Measurements from ENCODE around the gene SNX2. TPM values are rescaled to one million over a fixed set of nuclear protein-coding genes. Genes with fewer than 3 reads are reported as not detected.

Gene SNX2
- total RNA-seq, 4 donors from 2014 or later = 35.5 to 44.8 (median 41.6) TPM

DNA sequence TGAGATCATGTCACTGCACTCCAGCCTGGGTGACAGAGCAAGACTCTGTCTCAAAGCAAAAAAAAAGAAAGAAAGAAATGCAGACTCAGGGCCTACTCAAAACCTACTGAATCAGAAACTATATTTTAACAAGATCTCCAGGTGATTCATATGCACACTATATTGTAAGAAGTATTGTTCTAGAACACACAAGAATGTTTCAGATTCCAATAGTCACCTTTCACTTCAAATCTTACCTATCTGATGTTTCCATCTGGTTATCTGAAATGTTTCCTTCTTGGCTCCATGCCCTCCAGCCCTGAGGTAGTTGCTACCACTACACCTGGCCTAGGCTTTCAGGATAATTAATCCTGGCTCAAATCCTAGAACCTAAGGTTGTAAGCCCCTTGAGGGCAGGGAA lies 36.8 kb upstream of the SNX2 start:
- TF ChIP-seq, protein P1, sequence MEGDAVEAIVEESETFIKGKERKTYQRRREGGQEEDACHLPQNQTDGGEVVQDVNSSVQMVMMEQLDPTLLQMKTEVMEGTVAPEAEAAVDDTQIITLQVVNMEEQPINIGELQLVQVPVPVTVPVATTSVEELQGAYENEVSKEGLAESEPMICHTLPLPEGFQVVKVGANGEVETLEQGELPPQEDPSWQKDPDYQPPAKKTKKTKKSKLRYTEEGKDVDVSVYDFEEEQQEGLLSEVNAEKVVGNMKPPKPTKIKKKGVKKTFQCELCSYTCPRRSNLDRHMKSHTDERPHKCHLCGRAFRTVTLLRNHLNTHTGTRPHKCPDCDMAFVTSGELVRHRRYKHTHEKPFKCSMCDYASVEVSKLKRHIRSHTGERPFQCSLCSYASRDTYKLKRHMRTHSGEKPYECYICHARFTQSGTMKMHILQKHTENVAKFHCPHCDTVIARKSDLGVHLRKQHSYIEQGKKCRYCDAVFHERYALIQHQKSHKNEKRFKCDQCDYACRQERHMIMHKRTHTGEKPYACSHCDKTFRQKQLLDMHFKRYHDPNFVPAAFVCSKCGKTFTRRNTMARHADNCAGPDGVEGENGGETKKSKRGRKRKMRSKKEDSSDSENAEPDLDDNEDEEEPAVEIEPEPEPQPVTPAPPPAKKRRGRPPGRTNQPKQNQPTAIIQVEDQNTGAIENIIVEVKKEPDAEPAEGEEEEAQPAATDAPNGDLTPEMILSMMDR (IDR thresholded peaks at IDR 0.05) = no peak
- TF ChIP-seq POLR2A (IDR thresholded peaks at IDR 0.05) = no peak
- DNase-seq (ENCODE audit: low spot score in 2 of 2) = no peak
- intact Hi-C loops (cut with DNase I; ENCODE audit: low total_unique reads) = no loop called here
- no peak overlapping the region for H3K4me3 ChIP-seq (ENCODE audit: low read depth, poor library complexity, severe bottlenecking)

DNA sequence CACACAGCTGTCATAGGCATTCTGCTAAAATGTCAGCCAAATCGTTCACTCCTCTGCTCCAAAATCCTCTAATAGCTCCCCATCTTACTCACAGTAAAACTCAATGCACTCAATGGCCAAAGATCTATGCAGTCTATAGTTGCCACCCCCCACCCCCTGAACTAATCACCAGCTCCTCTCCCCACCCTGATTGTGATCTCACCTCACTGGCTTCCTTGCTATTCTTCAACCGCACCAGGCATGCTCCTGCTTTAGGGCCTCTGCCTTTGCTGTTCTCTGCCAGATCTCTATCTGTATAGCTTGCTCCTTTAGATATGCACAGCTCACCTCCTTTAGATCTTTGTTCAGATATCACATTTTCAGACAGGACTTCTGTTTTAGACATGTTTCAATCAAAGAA lies 33.2 kb upstream of the SNX2 start:
- 47 to 52% methylated on average over 2 of the region's 2 CpGs for WGBS, 2 donors
- no peak for DNase-seq (ENCODE audit: low spot score in 2 of 2)
- intact Hi-C loops (cut with DNase I; ENCODE audit: low total_unique reads) = no loop called here
- no peak overlapping the region for H3K4me3 ChIP-seq (ENCODE audit: low read depth, poor library complexity, severe bottlenecking)
- TF ChIP-seq, protein P1 (IDR thresholded peaks at IDR 0.05) = no peak
- TF ChIP-seq POLR2A (IDR thresholded peaks at IDR 0.05) = no peak

DNA sequence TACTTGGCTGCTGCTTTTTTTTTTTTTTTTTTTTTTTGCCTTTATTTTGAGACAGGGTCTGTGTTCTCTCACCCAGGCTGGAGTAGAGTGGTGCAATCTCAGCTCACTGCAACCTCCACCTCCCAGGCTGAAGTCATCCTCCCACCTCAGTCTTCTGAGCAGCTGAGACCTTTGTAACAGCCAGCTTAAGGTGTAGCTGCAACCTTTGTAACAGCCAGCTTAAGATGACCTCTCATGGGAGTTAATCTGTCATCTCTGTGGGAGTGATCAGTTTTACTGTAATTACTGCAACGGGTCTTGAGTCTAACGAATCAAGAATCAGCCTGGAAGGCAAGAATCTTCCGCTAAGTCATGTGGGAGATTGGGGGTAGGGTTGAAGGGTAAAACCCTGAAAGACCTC lies 31.6 kb upstream of the SNX2 start:
- 81% methylated on average over 3 of the region's 3 CpGs for WGBS, 2 donors
- H3K4me3 ChIP-seq (ENCODE audit: low read depth, poor library complexity, severe bottlenecking) = no peak overlapping the region
- TF ChIP-seq, protein P1 (IDR thresholded peaks at IDR 0.05) = no peak
- TF ChIP-seq POLR2A (IDR thresholded peaks at IDR 0.05) = no peak
- DNase-seq (ENCODE audit: low spot score in 2 of 2) = no peak
- intact Hi-C loops (cut with DNase I; ENCODE audit: low total_unique reads) = no loop called here

DNA sequence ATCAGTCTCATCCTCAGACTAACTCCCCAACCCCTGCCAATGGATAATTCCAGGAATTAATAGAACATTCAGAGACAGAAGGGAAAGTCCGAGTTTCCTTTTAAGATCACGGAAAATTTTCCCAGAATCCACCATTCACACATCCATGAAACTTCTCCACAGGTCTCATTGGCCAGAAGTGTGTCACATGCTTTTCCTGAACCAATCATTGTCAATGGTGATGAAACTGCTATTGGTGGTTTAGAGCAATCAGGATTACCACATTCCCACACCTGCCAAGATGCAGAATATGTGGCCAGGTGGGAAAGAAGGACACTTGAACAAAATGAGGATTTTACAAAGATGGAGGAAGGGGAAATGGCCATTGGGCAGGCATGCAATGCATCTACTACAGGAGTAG lies 29.3 kb upstream of the SNX2 start:
- no peak for TF ChIP-seq POLR2A (IDR thresholded peaks at IDR 0.05)
- TF ChIP-seq, protein P1 (IDR thresholded peaks at IDR 0.05) = no peak
- DNase-seq (ENCODE audit: low spot score in 2 of 2) = no peak
- 88 to 89% methylated on average over 2 of the region's 2 CpGs for WGBS, 2 donors
- no peak overlapping the region for H3K4me3 ChIP-seq (ENCODE audit: low read depth, poor library complexity, severe bottlenecking)
- intact Hi-C loops (cut with DNase I; ENCODE audit: low total_unique reads) = no loop called here

DNA sequence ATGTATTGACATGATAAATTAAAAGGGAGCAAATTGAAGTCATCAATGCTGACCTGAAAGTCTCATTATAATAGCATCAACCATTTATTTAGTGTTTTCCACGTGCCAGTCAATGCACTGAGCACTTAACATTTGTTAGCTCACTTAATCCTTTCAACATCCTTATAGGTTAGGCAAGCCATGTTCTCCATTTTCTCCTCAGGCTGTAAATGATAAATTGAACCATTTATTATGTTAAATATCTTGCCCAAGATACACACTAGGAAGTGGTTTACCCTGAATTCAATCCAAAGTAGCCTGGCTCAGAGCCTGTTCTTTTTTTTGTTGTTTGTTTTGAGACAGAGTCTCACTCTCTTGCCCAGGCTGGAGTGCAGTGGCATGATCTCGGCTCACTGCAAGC lies 25.0 kb upstream of the SNX2 start:
- no peak for DNase-seq (ENCODE audit: low spot score in 2 of 2)
- intact Hi-C loops (cut with DNase I; ENCODE audit: low total_unique reads) = no loop called here
- TF ChIP-seq POLR2A (IDR thresholded peaks at IDR 0.05) = no peak
- TF ChIP-seq, protein P1 (IDR thresholded peaks at IDR 0.05) = no peak
- WGBS, 2 donors = 35 to 46% methylated on average over 2 of the region's 2 CpGs
- no peak overlapping the region for H3K4me3 ChIP-seq (ENCODE audit: low read depth, poor library complexity, severe bottlenecking)

DNA sequence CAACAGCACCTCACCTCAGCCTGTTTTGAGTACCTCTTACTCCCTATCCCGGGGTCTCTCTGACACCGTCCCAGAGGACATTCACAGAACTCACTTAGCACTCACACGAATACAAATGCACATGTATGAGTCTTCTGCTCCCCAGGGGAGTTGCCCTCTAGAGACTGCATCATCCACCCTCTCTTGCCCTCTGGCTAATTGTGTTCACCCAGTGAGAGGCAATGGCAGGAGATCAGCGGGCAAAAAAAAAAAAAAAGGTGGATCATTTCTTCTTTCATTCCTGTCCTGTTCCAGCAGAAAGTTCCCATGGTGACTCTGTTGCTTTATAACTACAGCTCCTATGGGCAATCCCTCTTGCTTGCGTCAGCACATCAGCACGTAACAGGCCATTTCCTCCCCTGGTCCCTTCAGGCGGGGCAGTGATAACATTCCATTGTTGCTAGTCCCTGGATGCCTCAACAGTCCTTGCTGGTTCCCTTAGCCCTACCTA lies 23.5 kb upstream of the SNX2 start:
- WGBS, 2 donors = 52 to 70% methylated on average over 7 of the region's 7 CpGs
- no peak for TF ChIP-seq POLR2A (IDR thresholded peaks at IDR 0.05)
- intact Hi-C loops (cut with DNase I; ENCODE audit: low total_unique reads) = no loop called here
- no peak overlapping the region for H3K4me3 ChIP-seq (ENCODE audit: low read depth, poor library complexity, severe bottlenecking)
- no peak for DNase-seq (ENCODE audit: low spot score in 2 of 2)
